Ascending aorta (tissue), 2 donors: ENCODE measurements around the gene ADK. TPM values are rescaled to one million over a fixed set of nuclear protein-coding genes. Genes with fewer than 3 reads are reported as not detected.
"Not testable (repeated sequence)": the region's sequence is repeated elsewhere in the genome, so short reads cannot be mapped to it uniquely, and the experiment has no call there.

ENCODE experiments used
- DNase-seq, 2 donors: peaks; one replicate each; pipeline ENCODE4 v3.0.0-alpha.2; 2019; ENCODE audit warnings: low spot score in 2 of 2
- H3K27ac ChIP-seq, 2 donors: fragments of 200-600 bp; sonication (generic); one replicate each; pipeline ENCODE4 v1.5.1; 2016 to 2017; ENCODE audit warnings: mild to moderate bottlenecking in 1 of 2
- H3K27me3 ChIP-seq: fragments of 200-600 bp; sonication (generic); one replicate; pipeline ENCODE4 v1.5.1; 2017
- H3K36me3 ChIP-seq, 2 donors: fragments of 200-600 bp; sonication (generic); one replicate each; pipeline ENCODE4 v1.5.1; 2016
- H3K4me1 ChIP-seq, 2 donors: fragments of 200-600 bp; sonication (generic); one replicate each; pipeline ENCODE4 v1.5.1; 2016 to 2017; ENCODE audit warnings: mild to moderate bottlenecking in 1 of 2
- H3K4me3 ChIP-seq, 2 donors: fragments of 200-600 bp; sonication (generic); one replicate each; pipeline ENCODE4 v1.5.1; 2016 to 2017; ENCODE audit warnings: mild to moderate bottlenecking in 1 of 2
- H3K9me3 ChIP-seq, 2 donors: fragments of 200-600 bp; sonication (generic); one replicate each; pipeline ENCODE4 v1.5.1; 2016
- intact Hi-C: fragments of 100-400 bp; cut with DNase I; formaldehyde crosslinking; loops from one replicate; pipeline ENCODE4 v1.15.1; 2023
- total RNA-seq: library from RNA; depleted of rRNA; stranded (reverse); fragments of >200 nt; gene quantifications from one replicate; pipeline ENCODE4 v1.1.0, GENCODE V29; 2016
- TF ChIP-seq, protein P1 (sequence below), 3 experiments: fragments of 200-600 bp in 2 of 3; fragments of 450-650 bp in 1 of 3; sonication (generic) in 2 of 3; IDR thresholded peaks; one replicate each; pipeline ENCODE4 v1.5.1; 2016 to 2019; ENCODE audit warnings: antibody characterized with exemption in 3 of 3, mild to moderate bottlenecking in 1 of 3, moderate library complexity in 1 of 3

The ADK gene
- total RNA-seq, 1 donor from 2014 or later, result 2.4 TPM

DNA sequence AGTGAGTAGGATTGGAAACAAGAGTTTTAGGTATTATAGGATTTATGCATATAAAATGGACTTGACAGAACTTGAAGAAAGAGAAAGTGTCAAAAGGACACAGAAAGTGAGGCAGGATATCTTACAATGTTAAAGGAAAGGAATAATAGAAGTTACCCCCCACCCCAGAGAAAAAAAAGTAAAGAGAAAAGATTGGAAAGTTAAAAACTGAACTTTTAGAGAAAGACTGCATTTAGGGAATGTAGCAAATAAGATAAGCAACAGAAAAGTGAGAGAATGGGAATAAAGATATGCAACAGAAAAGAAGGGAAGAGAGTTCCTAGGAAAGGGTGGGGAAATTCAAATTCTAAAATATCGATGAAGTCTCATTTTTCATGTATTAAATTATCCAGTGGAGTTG is 424.9 kb downstream of the ADK start:
- H3K36me3 ChIP-seq, result no peaks in the 10 kb centered on the region
- H3K4me3 ChIP-seq, result no peak overlapping the region
- intact Hi-C loops, result no loop called here
- no peaks in the 10 kb centered on the region for H3K27me3 ChIP-seq
- no peak overlapping the region for H3K27ac ChIP-seq
- TF ChIP-seq, protein P1, sequence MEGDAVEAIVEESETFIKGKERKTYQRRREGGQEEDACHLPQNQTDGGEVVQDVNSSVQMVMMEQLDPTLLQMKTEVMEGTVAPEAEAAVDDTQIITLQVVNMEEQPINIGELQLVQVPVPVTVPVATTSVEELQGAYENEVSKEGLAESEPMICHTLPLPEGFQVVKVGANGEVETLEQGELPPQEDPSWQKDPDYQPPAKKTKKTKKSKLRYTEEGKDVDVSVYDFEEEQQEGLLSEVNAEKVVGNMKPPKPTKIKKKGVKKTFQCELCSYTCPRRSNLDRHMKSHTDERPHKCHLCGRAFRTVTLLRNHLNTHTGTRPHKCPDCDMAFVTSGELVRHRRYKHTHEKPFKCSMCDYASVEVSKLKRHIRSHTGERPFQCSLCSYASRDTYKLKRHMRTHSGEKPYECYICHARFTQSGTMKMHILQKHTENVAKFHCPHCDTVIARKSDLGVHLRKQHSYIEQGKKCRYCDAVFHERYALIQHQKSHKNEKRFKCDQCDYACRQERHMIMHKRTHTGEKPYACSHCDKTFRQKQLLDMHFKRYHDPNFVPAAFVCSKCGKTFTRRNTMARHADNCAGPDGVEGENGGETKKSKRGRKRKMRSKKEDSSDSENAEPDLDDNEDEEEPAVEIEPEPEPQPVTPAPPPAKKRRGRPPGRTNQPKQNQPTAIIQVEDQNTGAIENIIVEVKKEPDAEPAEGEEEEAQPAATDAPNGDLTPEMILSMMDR (IDR thresholded peaks at IDR 0.05), result no peak
- DNase-seq, result no peak
- no peaks in the 10 kb centered on the region for H3K4me1 ChIP-seq
- no peaks in the 10 kb centered on the region for H3K9me3 ChIP-seq

DNA sequence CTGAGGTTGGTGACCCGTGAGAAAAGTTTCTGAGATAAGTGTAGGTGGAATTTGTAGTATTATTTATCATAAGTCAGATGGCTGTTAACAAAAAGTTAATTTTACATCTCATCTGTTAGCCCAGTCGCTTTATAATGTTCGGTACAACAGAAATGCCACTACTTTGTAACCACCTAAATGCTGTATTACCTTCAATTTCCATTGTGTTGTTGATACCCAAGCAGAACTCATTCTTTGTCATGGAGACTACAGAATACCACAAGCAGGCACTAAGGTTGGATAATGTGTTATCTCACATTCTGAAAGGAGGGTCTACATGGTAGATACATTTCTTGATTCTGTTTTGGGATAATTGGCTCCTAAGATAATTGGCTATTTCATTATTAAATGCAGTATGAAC is 425.6 kb downstream of the ADK start:
- TF ChIP-seq, protein P1 (IDR thresholded peaks at IDR 0.05), result no peak
- H3K36me3 ChIP-seq, result no peaks in the 10 kb centered on the region
- DNase-seq, result no peak
- no peak overlapping the region for H3K4me3 ChIP-seq
- H3K4me1 ChIP-seq, result no peaks in the 10 kb centered on the region
- H3K27me3 ChIP-seq, result no peaks in the 10 kb centered on the region
- no peak overlapping the region for H3K27ac ChIP-seq
- no peaks in the 10 kb centered on the region for H3K9me3 ChIP-seq
- intact Hi-C loops, result no loop called here

DNA sequence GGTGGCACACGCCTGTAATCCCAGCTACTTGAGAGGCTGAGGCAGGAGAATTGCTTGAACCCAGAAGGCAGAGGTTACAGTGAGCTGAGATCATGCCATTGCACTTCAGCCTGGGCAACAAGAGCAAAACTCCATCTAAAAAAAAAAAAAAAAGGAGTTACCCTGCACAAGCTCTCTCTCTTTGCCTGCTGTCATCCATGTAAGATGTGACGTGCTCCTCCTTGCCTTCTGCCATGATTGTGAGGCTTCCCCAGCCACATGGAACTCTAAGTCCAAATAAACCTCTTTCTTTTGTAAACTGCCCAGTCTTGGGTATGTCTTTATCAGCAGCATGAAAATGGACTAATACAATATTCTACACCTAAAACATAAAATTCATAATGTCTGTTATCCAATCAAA is 429.4 kb downstream of the ADK start:
- not testable (repeated sequence) for H3K36me3 ChIP-seq, H3K4me1 ChIP-seq, H3K27me3 ChIP-seq, H3K4me3 ChIP-seq, H3K27ac ChIP-seq, DNase-seq, H3K9me3 ChIP-seq
- intact Hi-C loops, result loop anchor here (10.0 kb wide), 1 partner anchor 316 kb away; no protein-coding TSS in a partner anchor

DNA sequence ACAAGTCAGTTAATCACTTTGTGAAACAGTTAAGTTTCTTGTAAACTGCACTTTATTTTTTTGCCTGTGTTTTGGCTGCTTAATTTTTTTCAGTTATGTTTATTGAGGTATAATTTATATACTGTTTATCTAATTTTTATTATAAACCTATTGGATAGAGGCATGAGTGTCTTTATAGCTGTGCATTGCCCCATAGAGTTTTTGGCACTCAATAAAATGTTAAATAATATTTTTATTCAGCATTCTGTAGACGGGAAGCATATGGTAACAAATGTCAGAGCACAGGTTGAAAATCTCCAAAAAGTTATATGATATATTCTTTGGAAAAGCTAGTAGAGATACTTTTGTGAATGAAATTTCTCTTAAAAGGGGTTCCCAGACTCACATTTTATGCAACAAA is 431.5 kb downstream of the ADK start:
- Histone ChIP-seq H3K36me3 (no peaks in the 10 kb centered on the region), H3K27ac (no peak overlapping the region), H3K27me3 (no peaks in the 10 kb centered on the region), H3K4me3 (no peak overlapping the region), H3K4me1 (peaks cover 0 to 5% of the 10 kb centered on the region in 2 donors), H3K9me3 (no peaks in the 10 kb centered on the region)
- no peak for DNase-seq
- TF ChIP-seq, protein P1 (IDR thresholded peaks at IDR 0.05), result no peak
- intact Hi-C loops, result loop anchor here (10.0 kb wide), 1 partner anchor 318 kb away; no protein-coding TSS in a partner anchor

DNA sequence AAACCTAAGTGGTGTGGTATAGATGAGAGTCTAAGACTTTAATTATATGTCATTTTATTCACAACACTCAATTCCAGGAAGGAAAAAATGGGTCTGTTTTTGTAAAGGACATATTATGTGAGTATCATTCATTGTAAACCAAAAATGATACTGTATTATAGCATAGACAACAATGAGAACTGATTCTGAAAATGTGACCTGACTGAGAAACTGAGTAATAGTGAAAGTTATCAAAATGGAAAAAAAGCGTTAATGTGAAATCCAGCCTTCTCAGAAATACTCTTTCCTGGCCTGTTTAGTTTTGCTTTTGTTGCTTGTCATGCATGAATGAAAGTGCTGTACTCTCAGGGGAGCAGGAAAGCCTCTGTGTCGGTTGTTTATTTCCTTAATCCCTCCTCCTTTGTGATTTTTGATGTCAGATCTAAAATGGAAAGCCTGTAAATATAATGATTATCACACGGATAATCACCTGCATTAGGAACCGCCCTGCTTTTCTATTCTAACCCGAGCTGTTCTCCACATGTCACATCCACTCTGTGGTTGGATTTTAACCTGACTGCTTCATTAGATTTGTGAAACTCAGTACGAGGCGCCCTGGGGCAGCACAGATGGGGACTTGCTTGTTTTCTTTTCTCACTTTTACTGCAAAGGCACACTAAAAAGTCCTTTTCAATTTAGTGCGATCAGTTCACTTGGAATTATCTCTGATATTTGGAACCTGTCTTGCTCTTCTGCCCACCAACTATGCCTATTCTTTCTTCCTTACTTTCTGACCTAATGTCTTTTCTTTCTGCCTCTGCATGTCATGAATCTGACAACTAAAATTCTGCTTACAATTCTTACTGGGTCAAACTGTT is 434.4 kb downstream of the ADK start:
- TF ChIP-seq, protein P1 (IDR thresholded peaks at IDR 0.05), result no peak
- Histone ChIP-seq H3K9me3 (no peaks in the 10 kb centered on the region), H3K27me3 (no peaks in the 10 kb centered on the region), H3K4me3 (peak overlapping the region; percentile 31 to 43), H3K36me3 (no peaks in the 10 kb centered on the region), H3K27ac (no peak overlapping the region), H3K4me1 (peaks cover 4 to 12% of the 10 kb centered on the region in 2 donors)
- intact Hi-C loops, result loop anchor here (10.0 kb wide), 1 partner anchor 321 kb away; no protein-coding TSS in a partner anchor
- peak in 1 of 2 donors; percentile 60 for DNase-seq

DNA sequence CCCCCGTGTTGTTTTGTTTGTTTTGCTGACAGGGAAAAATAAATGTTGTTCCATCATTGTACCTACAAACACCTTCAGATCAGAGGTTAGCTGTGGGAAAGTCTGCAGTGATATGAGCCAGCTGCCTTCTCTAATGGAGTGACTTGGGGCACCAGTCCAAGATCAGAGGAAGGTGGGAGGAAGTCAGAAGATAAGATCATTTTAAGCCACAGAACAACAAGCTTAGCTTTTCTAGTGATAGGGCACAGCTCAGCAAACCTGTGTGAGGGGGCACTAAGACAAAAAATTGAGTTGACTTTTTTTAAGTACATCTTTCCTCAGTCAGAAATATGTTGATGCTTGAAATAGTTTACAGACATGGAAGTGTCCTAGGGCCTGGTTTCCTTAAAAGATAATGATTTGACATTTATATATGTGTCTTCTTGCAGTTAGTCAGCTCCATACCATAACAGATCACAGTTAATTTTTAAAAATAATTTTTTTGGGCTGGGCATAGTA is 435.1 kb downstream of the ADK start:
- H3K27me3 ChIP-seq, result no peaks in the 10 kb centered on the region
- no peaks in the 10 kb centered on the region for H3K36me3 ChIP-seq
- H3K9me3 ChIP-seq, result no peaks in the 10 kb centered on the region
- peaks cover 4 to 12% of the 10 kb centered on the region in 2 donors for H3K4me1 ChIP-seq
- TF ChIP-seq, protein P1 (IDR thresholded peaks at IDR 0.05), result no peak
- intact Hi-C loops, result loop anchor here (10.0 kb wide), 1 partner anchor 321 kb away; no protein-coding TSS in a partner anchor
- H3K4me3 ChIP-seq, result peak overlapping the region; percentile 31 to 43
- DNase-seq, result no peak
- H3K27ac ChIP-seq, result no peak overlapping the region
